HL-60 (cell line): ENCODE measurements around the gene ZNF777.

Source experiments
- CTCF ChIP-seq: IDR thresholded peaks from one replicate; pipeline ENCODE4 v1.5.1; 2011; ENCODE audit warnings: low read length, control low read depth, inconsistent platforms; ENCODE audit not compliant: insufficient read depth
- GABPA ChIP-seq: IDR thresholded peaks from 2 replicates; pipeline ENCODE4 v1.6.1; 2012; ENCODE audit warnings: low read depth
- POLR2AphosphoS5 ChIP-seq: IDR thresholded peaks from 2 replicates; pipeline ENCODE4 v1.6.1; 2012; ENCODE audit warnings: low read depth
- REST ChIP-seq: IDR thresholded peaks from 2 replicates; pipeline ENCODE4 v1.6.1; 2012; ENCODE audit warnings: low read depth; ENCODE audit not compliant: insufficient replicate concordance

DNA sequence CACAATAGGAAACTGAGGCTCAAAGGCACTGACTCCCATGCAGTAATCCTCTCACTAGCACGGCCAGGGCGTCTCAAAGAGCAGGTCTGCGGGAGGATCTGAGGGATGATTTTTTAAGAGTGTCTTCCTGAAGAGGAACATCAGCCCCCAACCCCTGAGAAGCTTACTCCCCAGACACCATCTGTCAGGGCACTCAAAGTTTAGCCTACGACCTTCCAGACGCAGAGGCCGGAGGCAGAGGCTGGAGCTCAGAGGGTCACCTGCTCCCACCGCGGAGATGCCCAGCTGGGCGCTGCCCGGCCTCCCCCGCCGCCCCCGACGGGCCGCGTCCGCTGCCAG lies 1.7 kb downstream of the ZNF777 start:
- no peak for TF ChIP-seq CTCF
- TF ChIP-seq POLR2AphosphoS5: no peak
- TF ChIP-seq GABPA: no peak
- TF ChIP-seq REST: no peak
